T1000 (cell line): ENCODE data around the gene TTC21B.
"Not testable (repeated sequence)": the region's sequence is repeated elsewhere in the genome, so short reads cannot be mapped to it uniquely, and the experiment has no call there.

Experiments
- DNase-seq: peaks from one replicate; lab custom pipeline; 2025; ENCODE audit warnings: mixed read lengths; lab: John Stamatoyannopoulos, UW

Gene TTC21B

DNA sequence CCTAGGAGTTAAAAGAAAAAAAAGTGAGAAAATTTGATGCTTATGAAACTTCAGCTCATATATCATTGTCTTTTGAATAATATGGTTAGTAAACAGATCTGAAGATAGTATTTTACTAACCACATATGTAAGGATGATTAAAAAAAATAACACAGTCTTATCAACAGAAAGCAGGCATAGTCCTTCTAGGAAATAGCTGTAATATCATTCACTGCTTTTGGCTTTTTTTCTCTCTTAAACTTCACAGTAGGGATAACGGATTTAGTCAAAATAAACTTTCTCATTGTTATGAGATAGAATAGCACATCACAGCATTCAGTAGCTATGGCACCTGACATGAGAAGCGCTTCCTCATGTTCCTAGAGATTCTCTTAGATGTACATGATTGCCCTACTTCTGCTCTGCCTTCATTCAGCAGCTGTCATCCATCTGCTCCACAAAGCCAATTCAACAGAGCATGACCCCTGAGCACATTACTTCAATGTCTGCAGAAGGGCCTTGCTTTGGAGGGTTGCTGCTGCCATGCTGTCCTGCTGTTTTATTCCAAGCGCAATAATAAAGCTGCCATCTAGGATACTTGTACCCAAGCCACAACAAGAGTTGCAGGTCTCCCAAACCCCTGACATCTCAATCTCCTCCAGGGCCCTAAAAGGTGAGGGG is 67.0 kb downstream of the TTC21B start:
- DNase-seq: no peak

DNA sequence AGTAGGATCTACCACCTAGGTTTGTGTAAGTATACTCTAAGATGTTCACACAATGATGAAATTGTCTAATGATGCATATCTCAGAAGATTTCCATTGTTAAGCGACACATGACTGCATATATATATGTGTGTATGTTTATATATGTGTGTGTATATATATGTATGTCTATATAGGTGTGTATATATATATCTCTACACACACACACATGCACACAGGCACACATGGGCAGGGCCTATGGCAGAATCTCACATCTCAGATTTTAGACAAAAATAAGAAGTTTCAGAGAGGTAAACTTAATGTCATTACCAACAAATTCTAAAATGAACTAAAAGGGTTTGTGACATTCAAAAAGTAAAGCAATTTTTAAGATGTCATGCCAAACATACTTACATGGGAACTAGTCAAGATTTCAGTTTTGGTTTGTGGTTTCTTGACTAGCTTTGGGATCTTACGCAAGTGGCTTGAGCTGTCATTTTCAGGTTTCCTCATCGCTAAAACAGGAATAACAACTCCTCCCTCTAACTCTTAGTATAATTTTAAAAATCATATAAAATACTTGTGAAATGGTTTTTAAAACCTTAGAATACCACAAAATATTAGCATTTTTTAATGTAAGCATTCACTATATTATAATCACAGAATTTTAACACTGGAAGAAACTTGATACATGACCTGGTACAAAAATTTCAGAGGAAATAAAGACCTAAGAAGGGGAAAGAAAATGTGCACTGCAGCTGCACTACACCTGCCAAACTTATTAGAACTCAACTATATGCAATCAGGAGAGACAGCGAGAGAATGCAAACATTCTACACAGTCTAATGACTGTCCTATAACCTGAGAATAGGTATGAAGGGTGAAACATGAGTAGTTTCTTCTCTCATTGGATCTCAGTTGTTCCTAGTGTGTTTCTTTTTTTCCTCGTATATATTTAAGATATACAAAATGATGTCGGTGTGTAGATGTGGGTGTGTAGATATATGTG is 75.7 kb downstream of the TTC21B start:
- DNase-seq: no peak

DNA sequence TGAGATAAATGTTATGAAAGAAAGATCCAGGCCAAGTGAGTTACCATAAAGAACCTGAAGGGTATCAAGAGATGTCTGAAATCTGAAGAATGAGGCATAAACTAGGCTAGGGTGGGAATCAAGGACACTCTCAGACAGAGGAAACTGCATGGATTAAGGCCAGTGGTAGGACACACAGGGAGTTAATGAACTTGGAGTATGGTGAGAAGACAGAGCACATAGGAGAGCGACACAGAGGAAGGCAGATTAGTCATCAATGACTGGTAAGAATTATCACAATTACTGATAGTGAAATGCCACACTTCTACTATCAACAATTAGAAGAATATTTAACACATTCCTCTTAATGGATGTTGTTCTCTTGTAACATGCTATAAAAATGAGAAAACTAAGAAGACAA is 76.9 kb downstream of the TTC21B start:
- no peak for DNase-seq

DNA sequence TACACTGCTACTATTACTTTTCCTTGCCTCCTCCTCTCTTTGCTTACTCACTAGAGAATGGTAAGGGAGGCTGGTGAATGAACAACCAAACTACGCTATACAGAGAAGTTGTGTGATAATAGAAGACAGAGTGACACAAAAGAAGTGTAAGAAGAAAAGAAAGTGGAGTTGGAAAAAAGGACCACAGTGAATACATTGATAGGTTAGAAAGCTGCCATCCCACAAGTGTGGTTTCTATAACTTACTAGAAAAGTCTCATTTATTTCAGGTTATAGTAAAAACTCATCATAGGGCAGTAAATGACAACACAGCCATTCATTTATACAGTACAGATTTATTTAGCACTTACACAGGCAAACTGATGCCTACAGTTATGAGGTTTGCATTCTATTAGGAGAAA is 77.3 kb downstream of the TTC21B start:
- no peak for DNase-seq

DNA sequence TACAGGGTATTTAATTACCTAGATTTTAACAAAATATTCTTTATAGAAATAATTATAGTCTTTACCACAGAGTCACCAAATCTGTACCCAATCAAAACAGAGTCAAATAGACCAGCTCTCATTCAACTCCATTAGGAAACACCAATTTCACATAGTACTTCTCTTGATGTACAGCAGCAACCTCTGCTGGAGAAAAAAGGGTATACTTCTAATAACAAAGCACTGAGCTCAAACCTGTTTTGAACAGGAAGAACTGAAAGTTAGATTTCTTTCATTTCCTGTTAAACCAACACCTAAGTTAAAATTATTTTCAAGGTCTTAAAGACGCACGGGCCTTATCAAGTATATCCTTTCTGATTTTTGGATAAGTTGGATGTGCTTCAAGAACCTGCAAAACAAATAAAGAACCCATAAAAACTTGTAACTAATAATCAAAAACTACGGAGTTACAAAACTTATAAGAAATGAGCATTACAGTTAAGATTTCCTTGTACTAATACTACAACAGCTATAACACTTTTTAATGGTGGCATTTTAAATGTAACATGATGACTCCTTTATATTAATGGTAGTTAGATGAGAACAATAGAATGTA is 79.0 kb downstream of the TTC21B start:
- DNase-seq: no peak

DNA sequence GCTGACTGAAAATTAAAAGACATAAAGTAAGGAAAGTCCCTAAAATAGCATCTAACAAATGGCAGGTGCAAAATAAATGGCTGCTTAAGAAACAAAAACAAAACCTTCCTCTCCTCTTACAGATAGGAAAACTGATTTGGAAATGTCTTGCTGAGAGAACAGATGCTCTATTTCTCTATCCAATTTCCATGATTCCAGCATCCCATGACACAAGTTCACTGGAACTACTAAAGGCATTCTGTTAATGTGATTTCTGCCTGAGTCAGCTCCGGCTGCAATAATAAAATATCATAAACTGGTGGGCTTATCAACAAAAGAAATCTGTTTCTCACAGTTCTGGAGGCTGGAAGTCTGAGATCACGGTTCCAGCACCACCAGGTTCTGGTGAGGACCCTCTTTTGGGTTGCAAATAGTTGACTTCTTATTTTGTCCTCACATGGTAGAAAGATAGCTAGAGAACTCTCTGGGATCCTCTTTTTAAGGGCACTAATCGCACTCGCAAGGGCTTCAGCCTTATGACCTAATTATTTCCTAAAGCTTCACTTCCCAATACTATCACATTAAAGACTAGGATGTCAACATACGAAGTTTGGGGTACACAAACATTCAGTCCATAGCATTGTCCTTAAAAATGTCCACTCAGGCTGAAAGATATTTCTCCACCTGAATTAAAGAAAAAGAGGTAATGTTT is 81.3 kb downstream of the TTC21B start:
- no peak for DNase-seq

DNA sequence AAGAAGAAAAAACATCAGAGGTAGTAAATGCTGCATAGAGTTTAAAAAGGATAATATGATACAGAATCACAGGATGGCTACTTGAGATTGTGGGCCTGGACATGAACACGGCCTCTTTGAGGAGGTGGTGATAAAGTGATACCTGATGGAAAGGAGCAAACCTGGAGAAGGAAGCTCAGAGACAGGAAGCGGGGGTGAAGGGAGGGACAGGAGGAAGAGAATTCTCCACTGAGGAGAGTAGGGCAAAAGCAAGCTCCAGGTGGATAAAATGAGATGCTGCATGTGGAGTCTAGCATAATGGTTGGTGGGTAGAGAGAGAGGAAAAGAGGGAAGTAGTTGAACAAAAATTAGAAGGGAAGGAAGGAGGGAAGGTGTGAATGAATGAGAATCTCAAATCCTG is 82.6 kb downstream of the TTC21B start:
- DNase-seq: no peak

DNA sequence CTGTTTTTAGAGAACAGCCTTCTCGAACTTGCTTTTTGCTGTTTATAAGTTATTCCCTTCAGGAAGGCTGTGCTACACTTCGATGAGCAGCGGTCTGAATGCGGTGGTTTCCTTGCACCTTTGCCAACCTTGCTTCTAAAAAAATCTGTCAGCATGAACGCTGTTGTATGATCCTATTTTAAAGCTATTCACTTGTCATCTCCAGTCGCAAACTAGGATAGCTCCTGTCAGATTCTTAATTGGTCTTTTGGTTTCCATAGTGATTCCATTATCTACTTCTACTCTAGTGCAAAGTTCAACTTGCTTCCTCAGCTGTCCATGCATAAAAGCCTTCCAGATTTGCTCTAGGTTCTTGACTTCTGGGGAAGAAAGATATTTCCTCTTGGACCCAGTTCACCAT is 83.2 kb downstream of the TTC21B start:
- no peak for DNase-seq

DNA sequence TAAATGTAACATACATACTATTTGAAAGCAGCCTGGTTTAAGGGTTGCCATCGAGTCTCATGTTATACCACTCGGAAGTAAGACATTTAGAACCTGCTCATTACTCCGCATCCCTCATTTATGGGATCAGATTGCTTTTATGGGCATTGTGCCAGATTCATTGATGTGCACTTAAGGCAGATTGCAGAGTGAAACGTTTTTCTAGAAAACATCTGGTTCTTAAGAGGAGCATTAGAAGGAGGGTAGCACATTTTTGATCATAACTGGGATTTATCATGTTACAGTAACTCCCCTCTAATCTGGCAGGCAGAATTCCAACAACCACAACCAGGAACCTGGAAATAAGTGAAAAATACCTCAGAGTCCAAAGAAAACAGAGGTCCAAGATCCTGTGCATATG is 85.4 kb downstream of the TTC21B start:
- no peak for DNase-seq

DNA sequence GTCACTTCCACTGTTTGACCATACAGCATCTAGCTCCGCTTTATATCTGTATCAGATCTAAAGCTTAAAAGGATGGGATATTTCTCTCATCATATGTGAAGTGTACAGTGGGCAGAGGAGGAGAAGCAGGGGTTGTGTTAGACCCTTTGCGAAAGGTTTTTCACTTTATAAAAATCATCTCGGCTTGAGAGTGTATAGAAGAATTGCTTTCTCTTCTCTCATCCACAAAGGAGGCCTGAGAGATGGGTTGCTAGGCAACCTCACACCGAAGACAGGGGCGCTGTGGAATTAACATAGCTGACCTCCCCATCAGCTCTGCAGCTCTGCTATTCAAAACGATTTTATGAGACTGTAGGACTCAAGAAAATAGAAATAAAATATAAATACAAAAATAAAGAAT is 89.3 kb downstream of the TTC21B start:
- DNase-seq: no peak

DNA sequence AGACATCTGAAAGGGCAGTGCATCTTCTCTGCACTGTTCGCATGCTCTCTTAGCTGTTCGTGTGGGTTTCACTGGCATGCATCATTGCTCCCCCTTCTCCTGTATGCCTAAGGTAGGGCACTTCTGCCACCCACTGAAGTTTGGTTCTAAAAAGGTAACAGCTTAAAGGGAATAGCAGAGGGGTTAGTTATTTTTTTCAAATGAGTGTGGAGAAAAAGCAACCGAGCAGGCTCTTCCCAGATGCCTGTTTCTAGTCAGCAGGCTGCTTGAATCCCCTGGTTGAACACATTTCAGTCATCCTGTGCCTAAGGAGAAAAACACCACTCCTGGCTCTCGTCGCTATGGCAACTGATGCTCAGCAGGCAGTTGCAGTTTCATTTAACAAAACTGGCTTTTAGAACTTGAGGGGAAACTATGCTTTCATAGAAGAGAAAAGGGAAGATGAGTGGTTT is 89.7 kb downstream of the TTC21B start:
- DNase-seq: no peak

DNA sequence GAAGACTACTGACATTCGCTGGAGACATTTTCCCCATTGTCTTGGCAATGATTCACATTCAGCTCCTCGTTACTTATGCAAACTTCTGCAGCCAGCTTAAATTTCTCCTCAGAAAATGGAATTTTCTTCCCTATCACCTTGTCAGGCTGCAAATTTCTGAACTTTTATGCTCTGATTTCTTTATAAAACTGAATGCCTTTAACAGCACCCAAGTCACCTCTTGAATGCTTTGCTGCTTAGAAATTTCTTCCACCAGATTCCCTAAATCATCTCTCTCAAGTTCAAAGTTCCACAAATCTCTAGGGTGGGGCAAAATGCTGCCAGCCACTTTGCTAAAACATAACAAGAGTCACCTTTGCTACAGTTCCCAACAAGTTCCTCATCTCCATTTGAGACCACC is 92.5 kb downstream of the TTC21B start:
- DNase-seq: not testable (repeated sequence)

DNA sequence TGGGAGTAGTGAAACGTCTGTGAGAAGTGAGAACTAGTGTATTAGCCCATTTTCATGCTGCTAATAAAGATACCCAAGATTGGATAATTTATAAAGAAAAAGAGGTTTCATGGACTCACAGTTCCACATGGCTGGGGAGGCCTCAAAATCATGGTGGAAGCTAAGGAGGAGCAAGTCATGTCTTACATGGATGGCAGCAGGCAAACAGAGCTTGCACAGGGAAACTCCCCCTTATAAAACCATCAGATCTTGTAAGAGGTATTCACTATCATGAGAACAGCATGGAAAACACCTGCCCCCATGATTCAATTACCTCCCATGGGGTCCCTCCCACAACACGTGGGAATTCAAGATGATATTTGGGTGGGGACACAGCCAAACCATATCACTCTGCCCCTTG is 93.9 kb downstream of the TTC21B start:
- DNase-seq: not testable (repeated sequence)

DNA sequence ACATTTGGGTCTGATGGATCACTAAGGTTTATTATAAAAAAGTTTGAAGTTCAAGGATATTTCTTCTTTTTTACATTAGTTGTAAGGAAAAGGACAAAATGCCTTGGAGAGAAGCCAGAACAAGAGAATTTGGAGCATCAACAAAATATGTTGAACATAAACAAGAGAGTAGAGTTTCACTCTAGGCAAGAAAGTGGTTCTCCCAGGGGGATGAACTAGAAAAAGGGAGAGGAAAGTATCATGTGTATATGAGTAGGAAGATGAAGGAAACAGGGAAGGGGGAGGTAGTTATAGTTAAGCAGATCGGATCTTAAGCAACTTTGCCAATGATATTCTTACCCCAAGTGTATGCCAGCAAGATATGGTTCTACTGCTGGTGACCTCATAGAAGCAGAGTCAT is 95.7 kb downstream of the TTC21B start:
- no peak for DNase-seq

DNA sequence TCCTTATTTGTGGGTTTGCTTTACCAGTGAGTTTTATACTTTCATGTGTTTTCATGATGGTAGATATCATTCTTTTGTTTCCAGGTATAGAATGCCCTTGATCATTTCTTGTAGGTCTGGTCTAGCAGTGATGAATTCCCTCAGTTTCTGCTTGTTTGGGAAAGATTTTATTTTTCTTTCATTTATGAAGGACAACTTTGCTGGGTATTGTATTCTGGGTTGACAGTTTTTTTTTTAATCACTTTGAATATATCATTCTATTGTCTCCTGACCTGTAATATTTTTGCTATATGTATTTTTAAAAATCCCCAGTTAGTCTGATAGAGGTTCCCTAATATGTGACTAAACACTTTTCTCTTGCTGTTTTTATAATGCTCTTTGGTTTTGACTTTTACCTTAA is 101.2 kb downstream of the TTC21B start:
- DNase-seq: no peak

DNA sequence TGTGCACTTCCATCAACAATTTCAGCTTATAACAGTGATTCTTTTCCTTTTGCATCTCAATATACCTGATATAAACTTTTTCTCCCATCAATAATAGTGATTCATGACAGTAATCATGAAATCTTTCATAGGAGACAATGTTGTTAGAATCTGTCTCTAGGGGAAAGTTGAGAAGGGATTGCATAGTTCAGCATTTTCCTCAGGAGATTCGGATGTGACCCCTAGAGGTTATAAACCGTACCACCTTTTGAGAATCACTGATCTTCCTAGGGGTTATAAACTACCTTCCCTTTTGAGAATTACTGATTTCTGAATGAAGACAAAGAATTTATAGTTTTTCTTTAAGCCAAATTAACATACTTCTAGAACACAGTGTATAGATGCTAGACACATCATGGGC is 106.6 kb downstream of the TTC21B start:
- no peak for DNase-seq

DNA sequence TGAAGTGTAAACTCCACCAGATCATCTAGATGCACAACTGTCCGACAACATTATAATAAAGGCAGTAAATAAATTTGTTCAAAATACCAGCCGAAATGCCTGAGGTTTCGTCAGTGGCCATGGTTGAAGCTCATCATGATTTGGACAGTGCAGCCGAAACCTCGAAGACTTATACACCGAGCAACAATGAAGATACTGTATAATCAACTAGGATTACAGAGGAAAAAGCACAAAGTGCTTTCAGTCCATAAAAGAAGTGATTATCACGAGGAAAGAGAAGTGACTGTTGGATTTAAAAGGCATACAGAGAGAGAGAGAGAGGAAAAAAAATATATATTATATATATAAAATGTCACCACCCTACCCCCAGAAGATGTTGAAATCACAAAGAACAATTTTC is 107.5 kb downstream of the TTC21B start:
- DNase-seq: no peak

DNA sequence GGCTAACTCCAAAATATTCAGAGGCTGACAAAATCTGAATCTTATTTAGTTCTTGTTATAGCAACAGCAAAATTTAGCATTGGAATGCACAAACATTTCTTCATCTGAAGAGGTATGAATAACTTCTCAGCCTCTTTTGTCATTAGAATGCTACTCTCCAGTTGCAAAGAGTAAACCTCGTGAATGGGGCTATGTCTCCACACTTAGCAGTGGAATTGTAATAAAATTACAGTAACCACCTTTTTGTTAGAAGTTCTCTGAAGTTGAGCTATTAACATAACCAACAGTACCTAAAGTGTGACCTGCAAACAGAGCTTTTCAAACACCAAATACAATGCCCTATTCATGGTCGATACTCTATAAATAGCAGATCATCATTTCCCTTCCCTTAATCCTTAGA is 109.4 kb downstream of the TTC21B start:
- no peak for DNase-seq

DNA sequence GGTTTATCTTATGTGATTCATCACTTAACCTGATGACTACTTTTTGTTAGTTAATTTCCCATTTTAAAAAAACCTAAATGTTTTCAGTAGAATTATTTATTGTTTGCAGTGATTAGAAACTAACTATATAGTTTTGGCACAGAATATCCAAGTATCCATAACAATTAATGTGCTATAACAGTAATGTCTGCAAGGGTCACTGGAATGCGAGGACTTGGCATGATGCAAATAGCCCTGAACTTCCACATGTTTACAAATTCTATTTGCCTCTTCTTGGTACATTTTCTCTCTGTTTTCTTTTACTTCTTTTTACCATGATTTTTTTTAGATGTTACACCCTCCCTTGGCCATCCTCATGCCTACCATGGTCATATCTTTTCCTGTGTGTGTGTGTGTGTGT is 110.2 kb downstream of the TTC21B start:
- no peak for DNase-seq

DNA sequence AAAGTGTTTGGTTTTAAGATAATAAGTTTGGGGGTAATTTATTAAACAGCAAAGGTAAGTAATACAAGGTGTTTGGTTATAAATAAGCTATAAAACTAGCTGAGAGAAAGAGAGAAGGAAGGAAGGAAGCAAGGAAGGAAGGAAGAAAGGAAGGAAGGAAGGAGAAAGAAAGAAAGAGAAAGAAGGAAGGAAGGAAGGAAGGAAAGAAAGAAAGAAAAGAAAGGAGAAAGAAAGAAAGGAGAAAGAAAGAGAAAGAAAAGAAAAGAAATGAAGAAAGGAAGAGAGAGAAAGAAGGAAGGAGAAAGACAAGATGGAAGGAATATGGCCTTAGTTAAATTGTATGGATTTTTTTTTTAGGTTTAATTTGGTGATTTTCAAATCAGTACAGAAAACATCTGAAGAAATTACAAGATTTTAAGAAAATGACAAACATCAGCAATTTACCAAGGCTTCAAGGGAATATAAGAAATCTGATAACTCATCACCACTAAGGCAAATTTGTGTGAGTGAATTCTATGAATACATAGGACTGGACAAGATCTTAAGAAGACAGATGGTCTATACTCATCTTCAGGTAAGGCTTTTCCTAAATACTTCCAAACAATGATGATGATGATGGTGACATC is 113.1 kb downstream of the TTC21B start:
- no peak for DNase-seq

DNA sequence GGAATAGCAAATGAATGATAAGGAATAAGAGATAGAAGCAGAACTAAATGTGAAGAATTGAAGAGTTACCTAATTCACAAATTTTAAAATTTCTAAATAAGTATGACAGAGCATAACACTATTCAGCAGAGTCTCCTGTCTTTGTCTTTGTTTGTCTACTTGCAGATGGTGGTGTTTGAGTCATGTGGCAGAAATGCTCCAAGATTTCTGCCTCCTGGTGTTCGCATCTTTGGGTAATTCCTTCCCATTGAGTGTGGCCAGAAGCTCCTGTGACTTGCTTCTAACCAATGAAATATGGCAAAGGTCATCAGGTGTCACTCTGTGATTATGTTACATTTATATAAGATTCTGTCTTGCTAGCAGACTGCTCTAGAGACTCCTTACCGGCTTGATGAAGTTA is 114.0 kb downstream of the TTC21B start:
- no peak for DNase-seq

DNA sequence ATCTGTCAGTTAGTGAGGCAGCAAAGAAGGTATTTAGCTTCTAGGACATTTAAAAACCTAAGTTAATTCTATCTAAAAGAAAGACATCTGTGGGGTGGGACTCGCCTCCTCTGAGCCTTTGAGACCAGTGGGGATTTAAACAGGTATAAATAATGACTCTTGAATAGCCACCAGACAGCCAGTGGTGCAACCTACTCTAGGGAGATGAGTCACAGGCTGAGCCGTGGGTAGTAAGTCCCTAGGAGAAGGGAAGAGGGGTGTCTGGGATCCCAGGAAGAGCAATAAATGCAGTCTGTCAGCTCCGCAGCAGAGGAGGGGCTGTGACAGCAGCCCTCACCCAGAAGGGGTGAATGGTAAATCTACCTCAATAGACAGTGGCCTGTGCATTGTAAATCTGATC is 116.5 kb downstream of the TTC21B start:
- DNase-seq: no peak
